Measurements from ENCODE around the gene LATS2.

Gene LATS2
- 22.6 to 51.1 (median 33.8) reads per million in 17 experiments for total RNA-seq

GRCh38 chr13:21061029-21061763, at the start of gene LATS2:
Gene LATS2 (minus strand): TSS chr13:21061586. CDS start chr13:21046026, 15,560 bp downstream.
- DNase-seq, result peak; percentile 94 to 98 (median 96)

- DNase-seq, result no peak
These were observed 47.8 kb upstream of the LATS2 start for GRCh38 chr13:21109168-21109567.

DNA sequence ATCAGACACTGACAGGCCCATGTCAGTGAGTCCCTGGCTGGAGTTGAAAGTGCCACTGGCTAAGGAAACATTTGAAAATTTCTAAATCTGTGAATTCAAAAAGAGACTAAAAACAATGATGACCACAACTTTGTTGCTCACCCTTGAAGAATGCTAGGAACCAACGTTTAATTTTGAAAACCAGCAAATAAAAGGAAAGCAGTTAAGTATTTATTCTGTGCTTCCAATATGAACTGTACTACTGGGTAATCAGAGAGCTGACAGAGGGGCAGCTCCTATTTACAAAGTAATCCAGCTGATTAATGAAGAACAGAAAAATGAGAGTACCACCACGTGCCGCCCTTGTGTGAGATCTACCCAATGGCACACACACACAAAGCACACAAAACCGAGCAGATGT, 44.7 kb upstream of the LATS2 start:
- DNase-seq, result no peak

- DNase-seq, result no peak
These were observed 43.0 kb upstream of the LATS2 start for GRCh38 chr13:21104199-21105019.

- no peak for DNase-seq
These were observed 40.6 kb upstream of the LATS2 start for GRCh38 chr13:21101865-21102576.

- DNase-seq, result no peak
These were observed 39.8 kb upstream of the LATS2 start for GRCh38 chr13:21100994-21101757.

- DNase-seq, result no peak
These were observed 38.8 kb upstream of the LATS2 start for GRCh38 chr13:21100211-21100610.

- DNase-seq, result no peak
These were observed 33.9 kb upstream of the LATS2 start for GRCh38 chr13:21095311-21095710.

DNA sequence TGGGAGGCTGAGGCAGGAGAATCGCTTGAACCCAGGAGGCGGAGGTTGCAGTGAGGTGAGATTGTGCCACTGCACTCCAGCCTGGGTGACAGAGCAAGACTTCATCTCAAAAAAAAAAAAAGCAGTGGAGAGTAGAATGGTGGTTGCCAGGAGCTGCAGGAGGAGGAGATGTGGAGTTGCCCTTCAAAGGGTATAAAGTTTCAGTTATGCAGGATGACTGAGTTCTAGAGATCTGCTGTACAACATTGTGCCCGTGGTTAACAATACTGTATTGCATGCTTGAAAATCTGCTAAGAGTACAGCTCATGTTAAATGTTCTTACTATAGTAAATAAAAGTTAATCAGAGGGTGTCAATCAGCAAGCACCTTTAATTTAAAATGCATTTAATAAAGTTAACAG, 28.4 kb upstream of the LATS2 start:
- no peak for DNase-seq

- DNase-seq, result no peak
These were observed 27.1 kb upstream of the LATS2 start for GRCh38 chr13:21088534-21088933.

- no peak for DNase-seq
These were observed 25.5 kb upstream of the LATS2 start for GRCh38 chr13:21086929-21087328.

- no peak for DNase-seq
These were observed 20.5 kb upstream of the LATS2 start for GRCh38 chr13:21081926-21082325.

DNA sequence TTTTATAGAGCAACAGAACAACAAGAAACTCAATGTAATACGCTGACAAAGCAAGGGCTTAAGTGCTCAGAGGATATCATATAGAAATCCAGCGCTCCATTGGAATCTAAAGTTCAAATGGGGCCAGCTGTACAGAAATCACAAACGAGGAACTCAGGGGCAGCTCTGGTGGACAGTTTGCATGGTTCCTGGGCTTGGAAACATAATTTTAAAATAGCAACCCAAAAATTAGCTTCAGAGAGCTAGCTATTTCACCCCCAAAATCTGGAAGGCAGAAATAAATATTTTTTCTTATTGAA, 19.2 kb upstream of the LATS2 start:
- no peak for DNase-seq

GRCh38 chr13:21079761-21080592, 18.6 kb upstream of the LATS2 start:
- DNase-seq, result peak; percentile 18 to 57 (median 36)

DNA sequence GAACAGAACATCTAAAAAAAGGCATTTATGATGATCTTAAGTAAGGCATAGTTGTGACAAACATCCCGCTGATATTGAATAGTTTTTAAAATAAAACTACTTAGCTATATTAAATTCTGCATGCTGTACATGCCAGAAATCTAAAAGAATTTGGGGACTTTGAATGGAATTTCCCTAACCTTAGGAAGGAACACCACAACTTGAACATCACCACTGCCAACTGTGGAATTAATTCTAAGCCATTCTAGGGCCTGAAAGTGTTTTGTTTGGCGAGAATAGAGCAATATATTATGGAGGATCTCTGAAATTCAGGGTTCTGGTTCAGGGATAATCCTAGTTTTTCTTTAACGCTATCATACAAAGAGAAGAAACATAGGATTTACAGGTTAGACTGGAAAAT, 17.8 kb upstream of the LATS2 start:
- no peak for DNase-seq

DNA sequence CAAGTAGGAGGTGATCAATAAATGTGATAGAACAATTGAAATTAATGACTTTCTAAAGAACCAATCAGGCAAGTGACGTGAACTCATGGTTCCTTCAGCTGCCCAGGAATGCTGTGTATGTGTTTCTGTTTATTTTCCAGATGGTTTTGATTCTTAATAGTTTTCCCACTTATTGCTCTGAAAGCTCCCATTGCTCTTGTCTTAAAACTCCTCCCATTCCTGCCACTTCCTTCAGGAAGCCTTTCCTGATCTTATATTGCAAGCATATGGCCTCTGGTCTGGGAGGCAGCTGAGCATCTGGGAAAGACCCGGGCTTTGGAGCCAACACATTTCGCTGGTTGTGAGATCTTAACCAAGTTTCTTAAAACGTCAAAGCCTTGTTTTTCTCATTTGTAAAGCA, 17.1 kb upstream of the LATS2 start:
- no peak for DNase-seq

- no peak for DNase-seq
These were observed 16.5 kb upstream of the LATS2 start for GRCh38 chr13:21077788-21078353.

- DNase-seq, result peak; percentile 30 to 51 (median 42)
These were observed 15.8 kb upstream of the LATS2 start for GRCh38 chr13:21077076-21077787.

- DNase-seq, result peak in 2 of 4 experiments; percentile 17 to 24
These were observed 14.9 kb upstream of the LATS2 start for GRCh38 chr13:21076253-21076652.
